Endometrium (tissue), 2 donors: ENCODE results near the gene ARHGEF7.

Experiments
- FAIRE-seq: peaks from 2 replicates; lab custom pipeline; 2012; peaks lifted over from hg19 to GRCh38; lab: Jason Lieb, UNC
- donor health status: control.
- donor health status: control.

Gene ARHGEF7

DNA sequence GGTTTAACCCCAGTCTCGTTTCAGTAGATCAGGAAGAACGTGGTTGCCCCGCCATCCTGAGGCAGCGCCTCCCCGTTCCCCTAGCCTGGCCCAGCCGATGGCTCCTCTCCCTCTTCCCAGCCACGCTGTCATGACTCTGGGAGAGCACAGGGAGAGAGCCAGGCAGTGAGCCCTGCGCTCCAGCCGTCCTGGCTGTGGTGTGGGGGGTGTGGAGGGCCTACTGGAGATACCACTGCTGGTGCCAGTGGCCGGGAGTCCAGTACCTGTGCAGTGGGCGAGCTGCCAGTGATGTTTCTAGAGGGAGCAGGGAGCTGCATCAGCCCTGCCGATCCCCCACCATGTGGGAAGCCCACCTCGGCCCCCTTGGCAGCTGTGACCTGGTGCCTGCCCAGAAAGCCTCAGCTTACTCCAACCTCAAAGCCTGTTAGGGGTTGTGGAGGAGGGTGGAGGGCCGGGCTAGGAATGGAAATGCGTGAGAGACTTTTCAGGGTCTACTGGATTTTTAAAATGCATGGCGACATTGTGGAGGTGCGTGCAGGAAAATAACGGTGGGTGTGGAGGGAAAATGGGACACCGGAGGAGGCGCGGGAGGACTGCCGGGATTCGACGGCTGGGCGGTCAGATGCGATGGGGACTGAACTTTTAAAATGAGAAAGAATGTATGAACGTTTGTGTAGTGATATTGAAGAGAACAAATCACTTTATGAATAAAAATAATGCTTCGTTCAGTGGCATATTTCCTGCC, 210.2 kb downstream of the ARHGEF7 start:
- FAIRE-seq, result no peak

DNA sequence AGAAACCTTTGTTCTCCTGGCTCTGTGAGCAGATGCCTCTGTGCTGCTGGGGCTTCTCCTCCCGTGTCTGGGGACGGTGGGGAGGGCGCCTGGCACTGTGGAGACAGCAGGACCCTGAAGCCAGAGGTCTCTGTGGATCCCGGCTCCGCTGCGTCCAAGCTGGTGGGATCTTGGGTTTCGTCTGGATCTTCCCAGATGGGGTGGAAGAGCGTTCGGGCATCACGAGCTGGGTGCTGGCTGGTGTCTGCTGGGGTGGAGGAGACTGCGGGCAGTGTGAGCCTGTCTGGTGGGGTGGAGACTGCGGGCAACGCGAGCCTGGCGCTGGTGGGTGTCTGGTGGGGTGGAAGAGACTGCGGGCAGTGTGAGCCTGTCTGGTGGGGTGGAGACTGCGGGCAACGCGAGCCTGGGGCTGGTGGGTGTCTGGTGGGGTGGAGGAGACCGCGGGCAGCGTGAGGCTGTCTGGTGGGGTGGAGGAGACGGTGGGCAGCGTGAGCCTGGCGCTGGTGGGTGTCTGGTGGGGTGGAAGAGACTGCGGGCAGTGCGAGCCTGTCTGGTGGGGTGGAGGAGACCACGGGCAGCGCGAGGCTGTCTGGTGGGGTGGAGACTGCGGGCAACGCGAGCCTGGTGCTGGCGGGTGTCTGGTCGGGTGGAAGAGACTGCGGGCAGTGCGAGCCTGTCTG, 211.0 kb downstream of the ARHGEF7 start:
- no peak for FAIRE-seq

DNA sequence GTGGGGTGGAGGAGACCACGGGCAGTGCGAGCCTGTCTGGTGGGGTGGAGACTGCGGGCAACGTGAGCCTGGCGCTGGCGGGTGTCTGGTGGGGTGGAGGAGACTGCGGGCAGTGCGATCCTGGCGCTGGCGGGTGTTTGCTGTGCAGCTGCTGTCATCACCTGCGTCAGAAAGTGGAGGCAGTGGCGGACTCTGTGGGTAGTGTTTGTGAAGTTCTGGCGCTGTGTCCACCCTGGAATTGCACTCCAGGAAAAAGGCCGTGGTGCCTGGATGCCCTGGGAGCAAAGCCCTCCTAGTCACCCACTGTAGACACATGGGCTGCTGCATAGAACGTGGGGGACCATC, 211.5 kb downstream of the ARHGEF7 start:
- FAIRE-seq, result no peak

DNA sequence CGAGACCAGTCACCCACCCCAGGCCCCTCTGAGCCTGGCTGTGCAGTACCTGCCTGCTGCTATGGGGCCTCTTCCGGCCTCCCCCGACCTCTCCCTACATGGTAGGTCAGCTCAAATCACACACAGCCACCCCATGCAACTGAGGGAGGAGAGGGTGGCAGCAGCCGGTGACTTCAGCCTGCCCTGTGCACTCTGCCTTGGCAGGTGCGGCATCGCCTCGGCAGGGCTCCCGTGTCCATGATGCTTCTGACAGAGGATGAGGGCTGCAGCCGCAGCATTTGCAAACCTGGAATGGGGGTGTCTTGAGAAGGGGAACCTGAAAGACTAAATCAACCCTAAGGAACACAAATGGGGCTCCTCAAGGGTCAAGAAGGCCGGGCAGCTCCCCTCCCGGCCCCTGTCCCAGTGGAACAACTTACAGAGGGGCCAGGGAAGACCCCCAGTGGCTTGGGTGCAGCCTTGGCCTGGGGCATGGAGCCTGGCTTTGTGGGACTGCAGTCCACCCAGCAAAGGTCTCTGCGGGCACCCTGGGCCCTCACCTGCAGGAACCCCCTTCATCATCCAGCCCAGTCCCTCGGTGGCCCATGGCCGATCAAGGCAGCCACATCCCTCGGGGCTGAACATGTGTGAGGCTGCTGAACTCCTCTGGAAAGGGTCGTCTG, 212.0 kb downstream of the ARHGEF7 start:
- FAIRE-seq, result no peak

DNA sequence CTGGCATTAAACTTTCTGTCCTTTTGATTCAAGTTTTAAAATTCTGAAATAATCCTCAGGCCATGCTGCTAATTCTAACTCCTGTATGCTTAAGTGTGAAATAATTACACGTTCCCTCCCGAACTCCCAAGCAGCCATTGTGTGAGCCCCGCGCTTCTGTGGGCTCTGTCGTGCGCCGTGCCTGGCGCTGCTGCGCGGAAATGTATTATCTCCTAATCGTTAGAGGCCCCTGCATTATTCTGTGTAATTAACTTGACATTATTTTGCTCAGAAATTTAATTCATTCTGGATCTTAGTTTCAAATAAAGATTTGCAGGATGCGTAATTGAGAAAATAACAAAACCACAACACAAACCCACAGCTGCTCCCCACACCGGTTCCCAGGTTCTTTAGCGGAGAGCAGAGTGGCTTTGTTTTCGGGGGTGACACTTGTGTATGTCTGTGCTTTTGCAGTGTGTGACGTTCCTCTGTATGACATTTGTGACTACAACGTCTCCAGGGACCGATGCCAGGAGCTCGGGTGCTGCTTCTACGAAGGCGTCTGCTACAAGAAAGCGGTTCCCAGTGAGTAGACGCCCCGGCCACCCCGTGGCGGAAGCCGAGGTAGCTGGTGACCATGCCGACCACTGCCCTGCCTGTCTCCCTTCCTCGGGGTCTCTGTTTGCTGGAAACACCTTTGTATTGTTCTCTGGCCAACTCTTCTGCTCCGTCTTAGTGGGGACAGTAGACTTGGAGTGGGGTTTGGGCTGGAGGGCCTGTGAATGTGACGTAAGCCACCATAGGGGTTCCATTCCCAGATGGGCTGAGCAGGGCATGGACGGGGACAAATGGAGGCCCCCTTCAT, 212.8 kb downstream of the ARHGEF7 start:
- no peak for FAIRE-seq

DNA sequence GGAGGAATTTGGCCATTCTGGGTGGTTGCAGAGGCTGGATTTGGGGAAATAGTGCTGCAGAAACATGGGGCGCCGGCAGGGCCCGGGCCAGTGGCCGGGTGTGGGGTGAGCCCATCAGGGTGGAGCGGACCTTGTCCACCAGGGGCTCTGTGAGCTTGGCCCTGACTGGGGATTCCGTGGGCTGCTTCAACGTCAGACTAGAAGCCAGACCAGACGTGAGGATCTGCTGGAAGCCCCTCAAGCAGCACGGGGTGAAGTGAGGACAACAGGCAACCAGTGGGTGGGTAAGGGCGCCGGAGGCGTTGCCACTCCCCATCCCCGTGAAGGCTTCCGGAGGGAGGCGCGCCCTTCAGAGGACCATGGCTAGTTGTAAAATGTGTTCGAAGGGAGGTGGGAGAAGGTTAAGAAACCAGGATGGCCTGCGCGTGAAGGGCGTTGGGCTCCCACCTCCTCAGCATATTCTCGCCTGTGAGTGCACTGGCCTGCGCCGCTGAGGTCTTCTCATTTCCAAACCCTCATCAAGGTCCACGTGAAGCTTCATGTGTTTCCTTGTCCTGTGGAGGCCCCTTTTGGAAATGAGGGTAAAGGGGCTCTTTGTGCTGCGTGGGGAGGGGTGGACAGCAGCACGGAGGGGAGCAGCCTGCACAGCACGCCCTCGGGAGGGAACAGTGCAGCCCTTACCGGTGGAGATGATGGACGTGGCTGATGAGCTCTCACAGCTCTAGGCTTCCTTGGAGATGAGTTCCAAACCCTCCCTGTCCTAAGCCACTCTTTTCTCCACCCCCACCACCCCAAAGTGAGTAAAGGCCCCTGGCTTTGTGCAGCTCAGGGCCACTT, 213.7 kb downstream of the ARHGEF7 start:
- FAIRE-seq, result no peak

DNA sequence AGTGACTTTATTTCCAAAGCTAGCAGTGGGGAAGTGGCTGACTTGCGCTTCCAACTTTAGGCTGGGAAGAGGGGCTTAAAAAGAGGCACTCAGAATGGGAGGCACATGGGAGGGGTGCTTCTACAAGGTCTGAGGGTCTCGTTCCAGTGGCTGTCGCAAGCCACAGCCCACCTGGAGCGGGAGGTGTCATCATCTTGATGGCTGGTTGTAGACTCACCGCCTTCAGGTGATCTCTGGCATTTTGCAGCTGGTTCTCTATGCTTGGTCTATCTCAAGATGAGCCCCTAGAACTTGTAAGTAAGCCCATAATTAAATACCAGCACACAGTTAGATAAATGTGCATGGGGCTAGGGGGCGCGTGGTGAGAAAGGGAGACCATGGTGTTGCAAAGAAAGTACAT, 214.5 kb downstream of the ARHGEF7 start:
- no peak for FAIRE-seq

DNA sequence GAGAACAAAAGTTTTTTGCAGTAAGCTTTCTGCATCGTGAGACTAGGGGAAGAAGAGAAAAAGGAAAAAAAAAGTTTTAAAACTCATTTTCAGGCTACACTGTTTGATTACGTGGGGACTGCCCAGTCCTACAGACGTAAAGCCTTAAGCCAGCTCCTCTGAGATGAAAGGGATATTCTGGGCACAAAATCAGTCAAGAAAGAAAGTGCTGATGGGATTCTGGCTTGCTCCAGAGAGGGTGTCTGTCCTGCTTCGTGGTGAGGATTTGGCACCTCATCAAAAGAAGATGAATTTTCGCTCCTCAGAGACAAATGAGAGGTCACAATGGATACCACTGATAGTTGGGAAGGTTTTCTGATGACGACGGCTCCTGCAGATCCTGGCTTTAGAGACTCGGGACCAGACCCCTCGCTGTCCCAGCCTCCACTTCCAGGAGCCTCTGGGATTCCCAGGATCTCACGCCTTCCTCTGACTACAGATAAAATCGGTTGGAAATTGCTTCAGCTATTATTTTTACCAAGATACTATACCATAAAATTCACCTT, 215.0 kb downstream of the ARHGEF7 start:
- FAIRE-seq, result no peak

DNA sequence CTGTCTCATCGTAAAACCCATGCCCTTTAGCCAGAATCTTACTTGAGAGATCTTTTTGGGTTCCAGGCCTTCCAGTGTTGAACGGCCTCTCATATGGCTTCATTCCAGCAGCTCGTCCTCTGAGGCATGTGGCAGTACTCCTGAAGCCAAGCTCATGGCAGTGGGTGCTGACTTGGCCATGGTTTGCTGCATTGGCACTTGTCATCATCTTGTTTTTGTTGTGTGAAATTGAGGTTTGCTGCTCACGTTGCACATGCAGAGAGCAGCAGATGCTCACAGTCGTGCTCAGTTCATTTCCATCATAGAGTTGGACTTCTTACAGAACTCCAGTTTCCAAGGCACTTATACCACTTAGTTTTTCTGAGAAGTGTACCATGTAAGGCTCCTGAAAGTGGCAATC, 220.2 kb downstream of the ARHGEF7 start:
- no peak for FAIRE-seq

DNA sequence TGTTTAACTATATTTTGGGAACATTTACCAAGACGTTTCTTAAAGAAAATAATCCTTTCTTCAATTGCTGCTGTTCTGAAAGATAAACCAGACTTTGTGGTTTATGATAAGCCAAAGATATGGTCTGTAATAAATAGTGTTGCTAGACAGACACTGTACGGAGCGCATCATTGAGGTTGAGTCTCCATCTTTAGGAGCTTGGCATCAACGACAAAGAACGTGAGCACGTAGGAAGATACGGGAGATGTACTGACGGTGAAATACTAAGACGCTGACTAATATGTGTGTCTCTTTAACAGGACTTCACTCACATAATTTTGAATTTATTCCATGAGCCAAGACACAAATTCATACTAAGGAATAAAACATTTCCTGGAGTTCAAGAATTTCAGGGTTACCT, 221.6 kb downstream of the ARHGEF7 start:
- FAIRE-seq, result no peak

DNA sequence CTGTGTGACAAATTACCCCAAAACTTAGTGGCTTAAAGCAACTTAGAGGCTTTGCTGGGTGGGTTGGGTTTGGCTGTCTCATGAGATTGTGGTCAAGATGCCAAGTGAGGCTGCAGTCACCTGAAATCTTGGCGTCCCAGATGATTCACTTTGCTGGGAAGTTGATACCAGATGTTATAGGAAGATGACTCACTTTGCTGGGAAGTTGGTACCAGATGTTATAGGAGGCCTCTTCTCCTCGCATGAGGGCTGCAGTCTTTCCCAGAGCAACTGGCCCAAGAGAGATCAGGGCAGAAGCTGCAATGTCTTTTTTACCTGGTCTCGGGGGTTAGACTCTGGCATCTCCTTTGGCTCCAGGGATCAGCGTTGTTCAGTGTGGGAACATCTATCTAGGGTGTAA, 222.1 kb downstream of the ARHGEF7 start:
- no peak for FAIRE-seq

DNA sequence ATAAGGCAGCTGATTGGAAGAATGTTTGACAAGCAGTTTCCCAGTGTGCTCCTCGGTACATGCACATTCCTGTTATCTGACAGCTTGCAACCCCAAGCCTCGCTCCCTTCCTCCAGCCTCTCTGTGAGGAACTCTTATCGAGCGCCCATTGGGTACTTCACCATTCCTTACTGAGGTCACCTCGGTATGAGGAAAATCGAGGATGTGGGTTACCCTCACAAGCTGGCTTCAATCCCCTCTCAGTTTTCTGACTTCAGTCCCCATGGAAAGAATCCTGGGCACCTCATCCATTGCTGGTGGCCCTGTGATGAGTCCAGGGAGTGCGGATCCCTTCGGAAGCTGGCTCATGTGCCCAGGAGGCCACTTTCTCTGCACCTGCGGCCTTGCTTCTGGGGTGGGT, 222.6 kb downstream of the ARHGEF7 start:
- FAIRE-seq, result no peak

DNA sequence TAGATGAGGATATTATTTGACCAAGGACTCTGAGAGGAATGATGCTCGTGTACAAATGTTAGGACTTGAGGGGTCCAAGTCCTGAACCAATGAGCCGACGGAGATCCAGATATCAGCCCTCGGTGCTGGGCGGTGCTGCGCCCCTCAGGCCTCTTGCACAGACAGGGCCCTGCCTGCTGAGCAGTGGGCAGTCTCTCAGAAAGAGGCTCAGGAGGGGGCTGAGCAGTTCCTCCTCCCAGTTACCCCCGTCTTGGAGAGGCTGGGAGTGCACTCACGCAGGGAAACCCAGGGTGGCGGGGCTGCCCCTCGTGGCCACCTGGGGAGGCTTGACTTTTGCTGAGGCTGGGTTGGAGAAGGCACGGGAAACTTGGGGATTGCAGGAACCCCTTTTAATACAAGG, 223.7 kb downstream of the ARHGEF7 start:
- FAIRE-seq, result no peak

DNA sequence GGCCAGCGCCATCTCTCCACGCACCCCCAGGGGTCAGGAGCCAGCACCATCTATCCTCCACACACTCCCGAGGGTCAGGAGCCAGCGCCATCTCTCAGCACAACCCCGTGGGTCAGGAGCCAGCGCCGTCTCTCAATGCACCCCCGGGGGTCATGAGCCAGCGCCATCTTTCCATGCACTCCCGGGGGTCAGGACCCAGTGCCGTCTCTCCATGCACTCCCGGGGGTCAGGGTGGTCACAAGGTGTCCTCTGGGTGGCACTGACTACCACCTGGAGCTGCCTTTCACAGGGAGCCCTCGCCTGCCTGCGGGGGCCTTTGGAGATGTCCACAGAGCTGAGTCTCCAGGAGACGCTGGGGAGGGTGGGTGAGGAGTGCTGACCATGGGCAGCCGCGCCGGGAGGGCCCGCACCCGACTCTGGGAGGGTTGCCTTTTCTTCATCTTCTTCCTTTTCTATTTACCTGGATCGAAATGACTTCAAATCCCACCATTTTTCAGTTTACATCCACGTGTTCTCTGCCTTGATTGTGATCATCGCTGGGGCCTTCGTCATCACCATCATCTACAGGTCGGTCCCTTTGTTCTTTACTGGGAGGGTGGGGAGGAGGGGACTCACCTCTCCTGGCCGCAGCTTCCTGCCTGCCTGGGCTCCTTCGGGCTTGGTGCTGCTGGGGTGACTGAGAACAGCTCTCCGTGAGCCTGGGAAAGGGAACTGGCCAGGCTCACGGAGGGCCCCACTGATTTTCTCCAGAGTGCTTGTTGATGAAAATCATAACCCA, 224.4 kb downstream of the ARHGEF7 start:
- no peak for FAIRE-seq

DNA sequence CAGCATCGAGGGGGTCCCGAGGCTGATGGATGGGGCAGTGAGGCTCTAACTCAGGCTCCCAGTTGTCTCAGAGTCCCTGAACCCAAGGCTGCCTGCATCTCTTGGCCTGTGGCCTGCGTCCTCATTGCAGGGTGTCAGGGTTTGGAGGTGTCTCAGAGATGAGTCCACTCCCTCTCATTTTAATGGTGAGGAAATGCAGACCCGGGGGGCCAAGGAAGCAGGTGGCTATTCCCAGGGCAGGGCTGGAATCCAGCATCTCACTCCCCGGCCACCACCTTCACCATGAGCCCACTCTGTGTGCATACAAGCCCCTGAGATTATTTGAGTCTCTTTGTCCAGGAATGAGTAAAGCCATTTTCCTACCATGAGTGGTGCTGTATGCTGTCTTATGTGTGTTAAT, 226.8 kb downstream of the ARHGEF7 start:
- no peak for FAIRE-seq

DNA sequence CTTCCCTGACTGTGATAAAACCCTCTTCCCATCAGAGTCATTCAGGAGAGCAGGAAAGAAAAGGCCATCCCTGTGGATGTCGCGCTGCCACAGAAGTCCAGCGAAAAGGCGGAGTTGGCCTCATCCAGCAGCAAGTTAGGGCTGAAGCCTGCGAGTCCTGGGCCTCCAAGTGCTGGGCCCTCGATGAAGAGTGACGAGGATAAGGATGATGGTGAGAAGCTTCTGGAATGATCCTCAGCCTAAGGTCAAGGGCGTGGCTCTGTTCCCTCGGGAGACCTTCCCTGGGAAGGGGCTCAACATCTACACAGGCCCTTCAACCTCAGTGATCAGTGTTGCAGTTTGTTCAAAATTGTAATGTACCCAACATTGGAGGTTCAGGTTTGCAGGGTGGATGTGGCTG, 227.6 kb downstream of the ARHGEF7 start:
- FAIRE-seq, result no peak

DNA sequence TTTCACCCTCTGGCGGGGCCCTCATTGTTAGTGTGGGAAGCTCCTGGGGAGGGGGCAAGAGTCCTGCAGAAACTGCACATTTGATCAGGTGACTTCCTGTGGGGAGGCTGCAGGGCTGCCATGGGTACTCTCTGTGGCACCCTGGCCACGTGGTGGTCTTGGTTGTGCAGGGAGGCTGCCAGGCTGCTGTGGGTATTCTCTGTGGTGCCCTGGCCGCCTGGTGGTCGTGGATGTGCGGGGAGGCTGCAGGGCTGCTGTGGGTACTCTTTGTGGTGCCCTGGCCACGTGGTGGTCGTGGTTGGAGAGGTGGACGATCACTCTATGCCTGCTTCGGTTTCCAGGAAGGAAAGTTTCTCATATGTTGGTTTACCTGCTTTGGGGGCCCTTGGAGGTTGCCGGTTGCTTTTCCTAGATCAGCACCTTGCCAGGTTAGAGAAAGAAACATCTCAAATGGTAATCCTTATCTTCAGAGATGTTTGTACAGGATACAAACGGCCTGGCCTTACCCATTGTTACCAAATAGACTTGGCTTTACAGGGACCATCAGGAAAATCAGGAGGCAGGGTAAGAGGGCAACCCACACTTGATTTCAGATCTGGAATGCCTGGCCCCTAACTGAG, 228.2 kb downstream of the ARHGEF7 start:
- no peak for FAIRE-seq

DNA sequence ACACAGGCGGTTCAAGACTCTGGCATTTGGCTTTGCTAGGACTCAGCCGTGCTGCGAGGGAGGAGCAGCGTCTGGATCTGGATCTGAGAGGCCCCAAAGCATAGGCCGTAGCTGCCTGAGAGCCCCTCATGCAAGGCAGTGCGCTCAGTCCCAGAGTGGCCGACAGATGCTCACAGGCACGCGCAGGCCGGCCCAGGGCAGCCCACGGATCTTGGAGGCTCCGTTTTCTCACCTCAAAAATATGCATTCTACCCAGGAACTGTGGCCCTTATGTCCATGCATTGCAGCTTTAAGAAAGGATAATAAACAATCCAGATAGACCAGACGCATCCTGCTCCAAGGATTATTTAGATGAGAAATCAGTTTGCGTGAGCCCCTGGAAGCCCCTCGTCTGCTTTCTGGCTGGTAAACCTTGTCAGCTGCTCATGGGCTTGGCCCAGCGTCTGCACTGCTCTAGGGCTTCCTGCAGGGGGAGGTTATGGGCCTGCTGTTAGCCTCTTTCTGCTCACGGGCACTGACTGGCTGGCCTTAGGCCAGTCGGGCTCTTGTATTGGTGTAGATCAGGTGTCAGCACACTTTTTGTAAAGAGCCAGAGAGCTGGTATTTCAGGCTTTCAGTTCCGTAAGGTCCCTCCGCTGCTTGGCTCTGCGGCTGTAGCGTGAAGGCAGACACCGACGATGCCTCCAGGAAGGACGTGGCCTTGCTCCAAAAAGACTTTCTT, 229.5 kb downstream of the ARHGEF7 start:
- no peak for FAIRE-seq

DNA sequence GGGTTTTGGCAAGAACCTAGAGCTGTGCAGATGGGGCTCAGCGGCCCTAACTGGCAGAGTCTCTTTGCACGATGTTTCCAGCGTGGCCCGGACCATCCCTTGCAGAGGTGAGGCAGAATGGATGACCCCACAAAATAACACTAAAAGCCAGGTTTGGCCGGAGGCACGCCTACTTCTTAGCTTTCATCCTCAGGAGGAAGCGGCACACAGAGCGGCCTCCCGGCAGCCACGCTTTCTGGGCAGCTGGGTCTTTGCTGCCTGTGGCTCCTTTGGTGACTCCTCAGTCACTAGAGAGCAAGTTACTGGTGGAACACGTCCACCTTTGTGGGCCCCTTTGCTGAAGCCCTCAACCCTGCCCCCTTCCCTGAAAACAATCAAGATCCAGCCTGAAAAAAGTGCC, 230.6 kb downstream of the ARHGEF7 start:
- FAIRE-seq, result no peak
